ENCODE results near the gene CADPS2.

Gene CADPS2

GRCh38 chr7:122517576-122517975, 368.7 kb downstream of the CADPS2 start:
- no peak for TF ChIP-seq BACH2 (CRISPR knock-in tag; IDR thresholded peaks at IDR 0.05; ENCODE audit: borderline replicate concordance)
- TF ChIP-seq SNAI2 (CRISPR knock-in tag; IDR thresholded peaks at IDR 0.05): no peak
- no peak for TF ChIP-seq ARNTL (CRISPR knock-in tag; IDR thresholded peaks at IDR 0.05; ENCODE audit: borderline replicate concordance, low read depth)
- no peak for TF ChIP-seq TCF4 (CRISPR knock-in tag; IDR thresholded peaks at IDR 0.05; ENCODE audit: borderline replicate concordance)
- ATAC-seq: no peak

- TF ChIP-seq ZFP30 (CRISPR knock-in tag; IDR thresholded peaks at IDR 0.05): no peak
- no peak for TF ChIP-seq CSDC2 (CRISPR knock-in tag; IDR thresholded peaks at IDR 0.05)
- TF ChIP-seq TOX (CRISPR knock-in tag; IDR thresholded peaks at IDR 0.05; ENCODE audit: borderline replicate concordance): no peak
- TF ChIP-seq SNAI2 (CRISPR knock-in tag; IDR thresholded peaks at IDR 0.05): no peak
- TF ChIP-seq ZNF565 (CRISPR knock-in tag; conservative IDR thresholded peaks at IDR 0.05; ENCODE audit: low read depth): no peak
- TF ChIP-seq ISL1 (CRISPR knock-in tag; IDR thresholded peaks at IDR 0.05): no peak
- no peak for TF ChIP-seq ZNF8 (CRISPR knock-in tag; IDR thresholded peaks at IDR 0.05)
- TF ChIP-seq PPARA (CRISPR knock-in tag; IDR thresholded peaks at IDR 0.05; ENCODE audit: borderline replicate concordance): no peak
- no peak for TF ChIP-seq GLIS3 (CRISPR knock-in tag; IDR thresholded peaks at IDR 0.05)
- TF ChIP-seq CSRNP3 (CRISPR knock-in tag; IDR thresholded peaks at IDR 0.05): no peak
- no peak for TF ChIP-seq PATZ1 (CRISPR knock-in tag; IDR thresholded peaks at IDR 0.05; ENCODE audit: borderline replicate concordance)
- no peak for TF ChIP-seq ARNTL (CRISPR knock-in tag; IDR thresholded peaks at IDR 0.05; ENCODE audit: borderline replicate concordance, low read depth)
- TF ChIP-seq BACH2 (CRISPR knock-in tag; IDR thresholded peaks at IDR 0.05; ENCODE audit: borderline replicate concordance): no peak
- TF ChIP-seq ZC3H10 (CRISPR knock-in tag; IDR thresholded peaks at IDR 0.05): no peak
- no peak for TF ChIP-seq ZFP3 (CRISPR knock-in tag; IDR thresholded peaks at IDR 0.05)
Observed at GRCh38 chr7:122515404-122515803, 370.9 kb downstream of the CADPS2 start.

DNA sequence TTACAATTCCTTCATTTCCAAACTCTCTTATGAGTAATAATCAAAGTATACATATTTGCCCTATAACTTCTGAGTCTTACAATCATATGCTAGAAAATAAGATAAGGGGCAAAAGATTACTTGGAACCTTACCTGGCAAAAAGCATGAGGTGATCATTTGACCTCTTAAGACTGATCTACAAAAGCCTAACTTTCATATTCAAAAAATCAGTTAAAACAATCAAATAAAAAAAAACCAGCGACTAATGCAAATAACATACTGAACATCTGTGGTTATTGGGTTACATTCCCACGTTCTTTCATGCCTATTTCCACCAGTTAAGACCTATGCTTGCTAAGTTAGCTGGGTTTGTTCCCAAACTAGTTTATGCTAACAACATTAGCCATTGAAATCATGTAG, 375.0 kb downstream of the CADPS2 start:
- TF ChIP-seq ARNTL (CRISPR knock-in tag; IDR thresholded peaks at IDR 0.05; ENCODE audit: borderline replicate concordance, low read depth): no peak
- no peak for TF ChIP-seq PPARA (CRISPR knock-in tag; IDR thresholded peaks at IDR 0.05; ENCODE audit: borderline replicate concordance)
- no peak for TF ChIP-seq RARB (CRISPR knock-in tag; IDR thresholded peaks at IDR 0.05)
- no peak for TF ChIP-seq GLIS3 (CRISPR knock-in tag; IDR thresholded peaks at IDR 0.05)
- TF ChIP-seq CREB5 (CRISPR knock-in tag; IDR thresholded peaks at IDR 0.05; ENCODE audit: low read depth): no peak
- no peak for TF ChIP-seq TOX (CRISPR knock-in tag; IDR thresholded peaks at IDR 0.05; ENCODE audit: borderline replicate concordance)
- no peak for TF ChIP-seq ZFP3 (CRISPR knock-in tag; IDR thresholded peaks at IDR 0.05)
- no peak for TF ChIP-seq ZFP30 (CRISPR knock-in tag; IDR thresholded peaks at IDR 0.05)
- TF ChIP-seq ISL1 (CRISPR knock-in tag; IDR thresholded peaks at IDR 0.05): no peak
- TF ChIP-seq ESRRG (CRISPR knock-in tag; IDR thresholded peaks at IDR 0.05): no peak
- TF ChIP-seq ZC3H10 (CRISPR knock-in tag; IDR thresholded peaks at IDR 0.05): no peak
- no peak for ATAC-seq

More at GRCh38 chr7:122515404-122515803, 370.9 kb downstream of the CADPS2 start:
- no peak for ATAC-seq

- ATAC-seq: no peak
- TF ChIP-seq RARB (CRISPR knock-in tag; IDR thresholded peaks at IDR 0.05) (no peak), PATZ1 (CRISPR knock-in tag; IDR thresholded peaks at IDR 0.05; ENCODE audit: borderline replicate concordance) (no peak), ISL1 (CRISPR knock-in tag; IDR thresholded peaks at IDR 0.05) (no peak), CREB5 (CRISPR knock-in tag; IDR thresholded peaks at IDR 0.05; ENCODE audit: low read depth) (no peak), ZNF8 (CRISPR knock-in tag; IDR thresholded peaks at IDR 0.05) (no peak), OSR1 (CRISPR knock-in tag; IDR thresholded peaks at IDR 0.05) (no peak), TCF4 (CRISPR knock-in tag; IDR thresholded peaks at IDR 0.05; ENCODE audit: borderline replicate concordance) (no peak), ESRRG (CRISPR knock-in tag; IDR thresholded peaks at IDR 0.05) (no peak), ZFP30 (CRISPR knock-in tag; IDR thresholded peaks at IDR 0.05) (no peak)
- TF ChIP-seq, protein P1, sequence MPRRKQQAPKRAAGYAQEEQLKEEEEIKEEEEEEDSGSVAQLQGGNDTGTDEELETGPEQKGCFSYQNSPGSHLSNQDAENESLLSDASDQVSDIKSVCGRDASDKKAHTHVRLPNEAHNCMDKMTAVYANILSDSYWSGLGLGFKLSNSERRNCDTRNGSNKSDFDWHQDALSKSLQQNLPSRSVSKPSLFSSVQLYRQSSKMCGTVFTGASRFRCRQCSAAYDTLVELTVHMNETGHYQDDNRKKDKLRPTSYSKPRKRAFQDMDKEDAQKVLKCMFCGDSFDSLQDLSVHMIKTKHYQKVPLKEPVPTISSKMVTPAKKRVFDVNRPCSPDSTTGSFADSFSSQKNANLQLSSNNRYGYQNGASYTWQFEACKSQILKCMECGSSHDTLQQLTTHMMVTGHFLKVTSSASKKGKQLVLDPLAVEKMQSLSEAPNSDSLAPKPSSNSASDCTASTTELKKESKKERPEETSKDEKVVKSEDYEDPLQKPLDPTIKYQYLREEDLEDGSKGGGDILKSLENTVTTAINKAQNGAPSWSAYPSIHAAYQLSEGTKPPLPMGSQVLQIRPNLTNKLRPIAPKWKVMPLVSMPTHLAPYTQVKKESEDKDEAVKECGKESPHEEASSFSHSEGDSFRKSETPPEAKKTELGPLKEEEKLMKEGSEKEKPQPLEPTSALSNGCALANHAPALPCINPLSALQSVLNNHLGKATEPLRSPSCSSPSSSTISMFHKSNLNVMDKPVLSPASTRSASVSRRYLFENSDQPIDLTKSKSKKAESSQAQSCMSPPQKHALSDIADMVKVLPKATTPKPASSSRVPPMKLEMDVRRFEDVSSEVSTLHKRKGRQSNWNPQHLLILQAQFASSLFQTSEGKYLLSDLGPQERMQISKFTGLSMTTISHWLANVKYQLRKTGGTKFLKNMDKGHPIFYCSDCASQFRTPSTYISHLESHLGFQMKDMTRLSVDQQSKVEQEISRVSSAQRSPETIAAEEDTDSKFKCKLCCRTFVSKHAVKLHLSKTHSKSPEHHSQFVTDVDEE (CRISPR knock-in tag; IDR thresholded peaks at IDR 0.05): no peak
Observed at GRCh38 chr7:122507591-122507990, 378.7 kb downstream of the CADPS2 start.

Data from SK-N-SH treated with all-trans-retinoic acid at 6 μM for 48 hours (cell line).